IMR-90 (cell line): ENCODE results near the gene NOP16. TPM values are rescaled to one million over a fixed set of nuclear protein-coding genes. Genes with fewer than 3 reads are reported as not detected.

Experiments used
- ATAC-seq: fragments of 200-7000 bp; cut with Tn5 transposase; 2 replicates; pipeline ENCODE4 v1.9.1; 2020; ENCODE audit warnings: low read depth, mild to moderate bottlenecking, moderate library complexity
- BruUV-seq: library from RNA; stranded (reverse); fragments of 400-500 nt; replicated peaks from 2 replicates; lab custom pipeline; 2021; lab: Mats Ljungman, UMichigan
- CTCF ChIA-PET: fragments of 300-600 bp; formaldehyde crosslinking; extraction: SDS; loops from one replicate; lab custom pipeline; 2021; ENCODE audit warnings: antibody characterized with exemption; lab: Yijun Ruan, JAX
- POLR2A ChIA-PET: fragments of 300-600 bp; sonication (Branson Sonifier 250); formaldehyde crosslinking; loops from one replicate; lab custom pipeline; 2022; ENCODE audit warnings: antibody characterized with exemption; ENCODE audit not compliant: unreplicated experiment; lab: Charles Lee
- DNase-seq: peaks from one replicate; pipeline ENCODE4 v3.0.0; 2013
- H2AFZ ChIP-seq: replicated peaks from 2 replicates; pipeline ENCODE3; 2013; ENCODE audit warnings: low read length, mild to moderate bottlenecking; ENCODE audit not compliant: poor library complexity
- H2AK5ac ChIP-seq: 2 replicates; pipeline ENCODE4 v1.6.1; 2013; ENCODE audit warnings: low read depth, low read length, inconsistent platforms
- H2AK9ac ChIP-seq: replicated peaks from 2 replicates; pipeline ENCODE3; 2013; ENCODE audit warnings: mild to moderate bottlenecking, low read depth, low read length, moderate library complexity; ENCODE audit not compliant: poor library complexity
- H2BK120ac ChIP-seq: 2 replicates; pipeline ENCODE4 v1.6.1; 2013; ENCODE audit warnings: low read depth, low read length, inconsistent platforms
- H2BK15ac ChIP-seq: 3 replicates; pipeline ENCODE4 v1.6.1; 2013; ENCODE audit warnings: low read depth, low read length, inconsistent platforms
- H2BK20ac ChIP-seq: 2 replicates; pipeline ENCODE4 v1.6.1; 2013; ENCODE audit warnings: low read depth, mild to moderate bottlenecking, inconsistent platforms, low read length, moderate library complexity
- H2BK5ac ChIP-seq: 2 replicates; pipeline ENCODE4 v1.6.1; 2013; ENCODE audit warnings: mild to moderate bottlenecking, low read depth, low read length, inconsistent platforms; ENCODE audit not compliant: poor library complexity, severe bottlenecking
- H3K14ac ChIP-seq: replicated peaks from 2 replicates; pipeline ENCODE4 v1.6.1; 2013; ENCODE audit warnings: low read depth, low read length, inconsistent platforms
- H3K18ac ChIP-seq: 2 replicates; pipeline ENCODE4 v1.6.1; 2013; ENCODE audit warnings: low read depth, low read length, control low read depth
- H3K23ac ChIP-seq: 2 replicates; pipeline ENCODE4 v1.6.1; 2013; ENCODE audit warnings: low read depth, low read length, inconsistent platforms
- H3K27ac ChIP-seq: 2 replicates; pipeline ENCODE4 v1.5.1; 2013; ENCODE audit warnings: mild to moderate bottlenecking, control low read depth, low read length; ENCODE audit not compliant: insufficient read depth
- H3K27me3 ChIP-seq: 2 replicates; pipeline ENCODE4 v1.6.1; 2013; ENCODE audit warnings: low read length; ENCODE audit not compliant: control insufficient read depth, insufficient read depth
- H3K36me3 ChIP-seq: 2 replicates; pipeline ENCODE4 v1.6.1; 2013; ENCODE audit warnings: low read length, mixed read lengths; ENCODE audit not compliant: control insufficient read depth, insufficient read depth
- H3K4ac ChIP-seq: 2 replicates; pipeline ENCODE4 v1.6.1; 2013; ENCODE audit warnings: low read depth, low read length, inconsistent platforms
- H3K4me1 ChIP-seq: 2 replicates; pipeline ENCODE4 v1.6.1; 2013; ENCODE audit warnings: low read length, mixed read lengths; ENCODE audit not compliant: control insufficient read depth, insufficient read depth
- H3K4me2 ChIP-seq: 2 replicates; pipeline ENCODE4 v1.6.1; 2013; ENCODE audit warnings: low read depth, mild to moderate bottlenecking, control low read depth, low read length, moderate library complexity
- H3K4me3 ChIP-seq: 2 replicates; pipeline ENCODE4 v1.5.1; 2013; ENCODE audit warnings: low read depth, mild to moderate bottlenecking, control low read depth, low read length, moderate library complexity; ENCODE audit not compliant: insufficient read depth
- H3K56ac ChIP-seq: 2 replicates; pipeline ENCODE4 v1.6.1; 2013; ENCODE audit warnings: low read length, inconsistent platforms; ENCODE audit not compliant: insufficient read depth; ENCODE audit errors: extremely low read depth
- H3K79me1 ChIP-seq, 2 experiments: 2 replicates each; pipeline ENCODE4 v1.6.1; 2013; ENCODE audit warnings: low read length in 2 of 2, inconsistent platforms in 1 of 2, low read depth in 1 of 2
- H3K9ac ChIP-seq: 2 replicates; pipeline ENCODE4 v1.6.1; 2013; ENCODE audit warnings: low read depth, low read length, control low read depth
- H3K9me1 ChIP-seq: 2 replicates; pipeline ENCODE4 v1.6.1; 2013; ENCODE audit warnings: low read length, inconsistent platforms; ENCODE audit not compliant: insufficient read depth
- H3K9me3 ChIP-seq: 2 replicates; pipeline ENCODE4 v1.6.1; 2013; ENCODE audit warnings: low read length; ENCODE audit not compliant: control insufficient read depth, insufficient read depth
- H4K20me1 ChIP-seq: 2 replicates; pipeline ENCODE4 v1.6.1; 2013; ENCODE audit warnings: low read length, inconsistent platforms; ENCODE audit not compliant: insufficient read depth
- H4K5ac ChIP-seq: 2 replicates; pipeline ENCODE4 v1.6.1; 2013; ENCODE audit warnings: mild to moderate bottlenecking, low read depth, low read length, control low read depth
- H4K8ac ChIP-seq, 2 experiments: 2 replicates each; pipeline ENCODE4 v1.6.1; 2013; ENCODE audit warnings: low read depth in 2 of 2, low read length in 2 of 2, control low read depth in 1 of 2, inconsistent platforms in 1 of 2
- H4K91ac ChIP-seq: 2 replicates; pipeline ENCODE4 v1.6.1; 2013; ENCODE audit warnings: low read depth, low read length, inconsistent platforms; ENCODE audit not compliant: insufficient read depth
- SMC3 ChIP-seq: fragments of 150-350 bp; IDR thresholded peaks from 2 replicates; pipeline ENCODE4 v1.6.1; 2016; ENCODE audit warnings: low read depth, mild to moderate bottlenecking, antibody characterized with exemption, low read length, moderate library complexity
- dilution Hi-C: fragments of 300-500 bp; cut with HindIII; formaldehyde crosslinking; loops from one replicate; pipeline ENCODE4 v1.14.3; 2018; ENCODE audit warnings: low sequenced_read_pairs; ENCODE audit not compliant: unreplicated experiment
- in situ Hi-C: fragments of 300-500 bp; cut with MboI; formaldehyde crosslinking; loops from 3 replicates; pipeline ENCODE4 v1.14.3; 2019; ENCODE audit warnings: low sequenced_read_pairs, inconsistent platforms, mixed read lengths
- intact Hi-C: fragments of 100-400 bp; cut with micrococcal nuclease; formaldehyde crosslinking; loops from 2 replicates; pipeline ENCODE4 v1.10.0; 2022
- microRNA-seq, 2 experiments: library from miRNA; stranded (forward) in 1 of 2; unstranded in 1 of 2; fragments of 10-50 nt in 1 of 2; fragments of <30 nt in 1 of 2; gene quantifications in 1 of 2; microRNA quantifications in 1 of 2; one replicate each; pipeline versions ENCODE3 to v1.1.0; 2013 to 2020; ENCODE audit not compliant: insufficient read depth in 1 of 2, insufficient read length in 1 of 2, unreplicated experiment in 1 of 2
- polyA plus RNA-seq, 3 experiments: library from polyadenylated mRNA; depleted of rRNA; stranded (reverse); fragments of >200 nt; gene quantifications; 2 replicates each; pipeline ENCODE4 v1.2.3, GENCODE V29; 2012; ENCODE audit warnings: low replicate concordance in 1 of 3
- small RNA-seq, 5 experiments: library from RNA; depleted of rRNA; stranded (forward); fragments of <200 nt; gene quantifications; one replicate each; pipeline ENCODE3, GENCODE V24; 2012
- total RNA-seq: library from RNA; depleted of rRNA; stranded (reverse); fragments of >200 nt; gene quantifications from 2 replicates; pipeline ENCODE4 v1.2.3, GENCODE V29; 2012; rRNA removed

Gene NOP16
- total and polyA plus RNA-seq, 2 of the 4 experiments (the other 2 are of a cell fraction), result 28.0 to 60.4 TPM

GRCh38 chr5:176334031-176334770, 54.2 kb downstream of the NOP16 start:
- no peak overlapping the region for H2AK9ac ChIP-seq
- H4K20me1 ChIP-seq, result no peaks in the 10 kb centered on the region
- H3K9me3 ChIP-seq, result no peaks in the 10 kb centered on the region
- no peak overlapping the region for H3K56ac ChIP-seq
- no peak overlapping the region for H3K23ac ChIP-seq
- TF ChIP-seq SMC3, result no peak
- no peak overlapping the region for H2BK15ac ChIP-seq
- H4K91ac ChIP-seq, result no peak overlapping the region
- intact Hi-C loops, result no loop called here
- in situ Hi-C loops, result loop anchor here (25.0 kb wide), 1 partner anchor 597 kb away; no protein-coding TSS in a partner anchor
- H3K4me3 ChIP-seq, result no peak overlapping the region
- no peak overlapping the region for H4K5ac ChIP-seq
- no peak overlapping the region for H3K4ac ChIP-seq
- no peak overlapping the region for H2BK120ac ChIP-seq
- dilution Hi-C loops, result no loop called here
- H3K4me2 ChIP-seq, result no peak overlapping the region
- no peak overlapping the region for H2BK5ac ChIP-seq
- no peak overlapping the region for H2BK20ac ChIP-seq
- ChIA-PET POLR2A (no interaction called here), CTCF (no interaction called here)
- DNase-seq (no peak), ATAC-seq (no peak)
- H3K9ac ChIP-seq, result no peak overlapping the region
- H3K36me3 ChIP-seq, result peaks cover 12% of the 10 kb centered on the region
- no peaks in the 10 kb centered on the region for H3K9me1 ChIP-seq
- H3K79me1 ChIP-seq, result no peaks in the 10 kb centered on the region
- H3K27me3 ChIP-seq, result no peaks in the 10 kb centered on the region
- H3K27ac ChIP-seq, result no peak overlapping the region
- H4K8ac ChIP-seq, result no peak overlapping the region
- H3K14ac ChIP-seq, result no peak overlapping the region
- no peaks in the 10 kb centered on the region for H3K4me1 ChIP-seq
- no TSS peak for BruUV-seq
- no peak overlapping the region for H2AK5ac ChIP-seq
- H2AFZ ChIP-seq, result no peak overlapping the region
- no peak overlapping the region for H3K18ac ChIP-seq

Small RNAs within 50 kb of the gene (microRNA-seq; reads per million reads assigned to microRNA genes)
- gene MIR1271, result 6.2 to 30.0 reads per million in 2 experiments

Small RNAs within 50 kb of the gene (small RNA-seq; reads per million reads assigned to genes)
- 0 to 11.4 (median 9.5) reads per million in 5 experiments for gene MIR1271

Other genes starting within 250 kb of the NOP16 start
- 6.9 and 8.2 TPM in 2 replicates for gene SIMC1, start 150.2 kb downstream of the NOP16 start, total RNA-seq
- gene SIMC1, start 150.2 kb downstream of the NOP16 start, polyA plus RNA-seq (2012; rRNA removed), result 11.7 and 13.4 TPM in 2 replicates
- gene KIAA1191, start 26.8 kb downstream of the NOP16 start, total RNA-seq, result 107 and 124 TPM in 2 replicates
- gene KIAA1191, start 26.8 kb downstream of the NOP16 start, polyA plus RNA-seq (2012; rRNA removed), result 107 and 114 TPM in 2 replicates
- 3.6 and 4.4 TPM in 2 replicates for gene ARL10, start 23.1 kb downstream of the NOP16 start, total RNA-seq
- 5.0 and 6.0 TPM in 2 replicates for gene ARL10, start 23.1 kb downstream of the NOP16 start, polyA plus RNA-seq (2012; rRNA removed)
- 33.3 and 35.0 TPM in 2 replicates for gene HIGD2A, start 153 bp upstream of the NOP16 start, total RNA-seq
- gene HIGD2A, start 153 bp upstream of the NOP16 start, polyA plus RNA-seq (2012; rRNA removed), result 131 and 146 TPM in 2 replicates
- gene CLTB, start 27.9 kb upstream of the NOP16 start, total RNA-seq, result 87.6 and 122 TPM in 2 replicates
- gene CLTB, start 27.9 kb upstream of the NOP16 start, polyA plus RNA-seq (2012; rRNA removed), result 99.9 and 133 TPM in 2 replicates
- 47.0 and 50.3 TPM in 2 replicates for gene FAF2, start 59.8 kb upstream of the NOP16 start, total RNA-seq
- gene FAF2, start 59.8 kb upstream of the NOP16 start, polyA plus RNA-seq (2012; rRNA removed), result 31.3 and 32.9 TPM in 2 replicates
- gene RNF44, start 148.8 kb upstream of the NOP16 start, total RNA-seq, result 0.54 and 0.83 TPM in 2 replicates
- gene RNF44, start 148.8 kb upstream of the NOP16 start, polyA plus RNA-seq (2012; rRNA removed), result 12.4 and 13.2 TPM in 2 replicates
- not detected in 2 replicates for gene CDHR2, start 160.7 kb upstream of the NOP16 start, total RNA-seq
- not detected in 2 replicates for gene CDHR2, start 160.7 kb upstream of the NOP16 start, polyA plus RNA-seq (2012; rRNA removed)
- gene GPRIN1, start 221.6 kb upstream of the NOP16 start, total RNA-seq, result 2.5 and 3.0 TPM in 2 replicates
- 4.7 and 5.1 TPM in 2 replicates for gene GPRIN1, start 221.6 kb upstream of the NOP16 start, polyA plus RNA-seq (2012; rRNA removed)
- gene SNCB, start 241.9 kb upstream of the NOP16 start, total RNA-seq, result not detected in 2 replicates
- 0.40 and 0.41 TPM in 2 replicates for gene SNCB, start 241.9 kb upstream of the NOP16 start, polyA plus RNA-seq (2012; rRNA removed)
- not detected in 2 replicates for gene EIF4E1B, start 242.1 kb upstream of the NOP16 start, total RNA-seq
- gene EIF4E1B, start 242.1 kb upstream of the NOP16 start, polyA plus RNA-seq (2012; rRNA removed), result not detected in 2 replicates